NCI-H1048 (cell line): Measurements from ENCODE around the gene VTN.

ENCODE experiments used
- DNase-seq: peaks from one replicate; lab custom pipeline; 2025; lab: John Stamatoyannopoulos, UW

The VTN gene

GRCh38 chr17:28395426-28395825, 25.3 kb upstream of the VTN start:
- DNase-seq = no peak

GRCh38 chr17:28394337-28395116, 24.4 kb upstream of the VTN start:
- DNase-seq = no peak

GRCh38 chr17:28392491-28392890, 22.4 kb upstream of the VTN start:
- no peak for DNase-seq

DNA sequence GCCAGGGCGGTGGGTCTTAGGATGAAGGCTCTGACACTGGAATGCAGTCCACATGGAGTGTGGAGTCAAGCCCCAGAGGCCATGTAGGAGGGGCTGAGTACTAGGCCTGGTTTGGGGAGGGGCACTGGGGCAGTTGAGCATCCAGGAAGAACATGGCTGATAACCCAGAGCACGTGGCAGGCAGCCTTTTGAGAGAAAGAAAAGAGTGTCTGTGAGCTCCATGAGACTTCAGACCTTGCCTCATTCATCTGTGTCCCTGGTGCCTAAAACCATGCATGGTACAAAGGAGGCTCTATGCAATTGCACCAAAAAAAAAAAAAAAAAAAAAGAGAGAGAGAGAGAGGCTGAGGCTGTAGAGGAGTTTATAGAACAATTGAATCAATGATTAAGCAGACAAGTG, 21.3 kb upstream of the VTN start:
- no peak for DNase-seq

DNA sequence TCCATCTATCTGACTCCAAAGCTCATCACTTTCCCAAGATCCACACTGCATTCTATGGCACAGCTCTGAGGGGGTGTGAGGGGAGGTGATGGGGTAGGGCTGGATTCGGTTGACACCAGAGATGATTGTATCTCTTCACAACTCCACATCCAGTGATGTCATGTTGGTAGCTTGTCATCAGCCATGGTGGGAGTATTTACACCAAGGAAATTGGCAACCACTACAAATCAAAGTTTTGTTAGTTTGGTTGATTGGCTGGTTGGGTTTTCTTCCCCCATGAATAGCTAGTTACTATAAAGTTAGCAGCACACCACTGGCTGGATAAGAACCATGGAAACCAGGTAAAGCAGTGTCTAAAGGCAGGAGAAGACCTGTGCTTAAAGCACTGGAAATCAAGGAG, 20.9 kb upstream of the VTN start:
- no peak for DNase-seq

DNA sequence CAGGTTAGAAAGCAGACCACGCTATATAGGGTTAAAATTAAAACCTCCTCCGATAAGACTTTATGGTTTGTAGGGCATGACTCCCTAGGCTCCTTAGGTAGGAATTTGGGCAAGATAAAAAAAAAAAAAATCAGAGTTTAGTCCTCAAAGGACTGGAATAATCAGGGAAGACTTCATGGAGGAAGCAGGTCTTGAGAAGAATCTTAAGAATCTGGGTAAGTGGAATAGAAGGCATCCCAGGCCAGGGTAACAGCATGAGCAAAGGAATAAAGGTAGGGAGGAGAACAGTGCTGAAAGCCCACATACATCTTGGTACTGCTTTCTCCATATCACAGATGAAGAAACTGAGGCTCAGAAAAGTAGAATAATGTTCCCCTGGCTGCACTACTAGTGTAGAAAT, 20.5 kb upstream of the VTN start:
- no peak for DNase-seq

DNA sequence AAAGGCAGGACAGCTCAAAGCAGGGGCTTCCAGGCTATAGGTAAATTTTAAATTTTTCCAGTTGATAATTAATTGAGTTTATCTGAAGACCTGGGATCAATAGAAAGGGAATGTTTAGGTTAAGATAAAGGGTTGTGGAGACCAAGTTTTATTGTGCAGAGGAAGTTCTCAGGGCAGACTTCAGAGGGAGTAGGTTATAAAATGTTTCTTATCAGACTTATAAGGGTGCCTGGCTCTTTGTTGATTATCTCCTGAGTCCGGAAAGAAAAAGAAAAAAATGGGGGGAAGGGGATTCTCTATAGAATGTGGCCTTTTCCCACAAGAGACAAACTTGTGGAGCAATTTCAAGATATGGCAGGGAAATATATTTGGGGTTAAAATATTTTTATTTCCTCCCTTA, 20.0 kb upstream of the VTN start:
- no peak for DNase-seq

DNA sequence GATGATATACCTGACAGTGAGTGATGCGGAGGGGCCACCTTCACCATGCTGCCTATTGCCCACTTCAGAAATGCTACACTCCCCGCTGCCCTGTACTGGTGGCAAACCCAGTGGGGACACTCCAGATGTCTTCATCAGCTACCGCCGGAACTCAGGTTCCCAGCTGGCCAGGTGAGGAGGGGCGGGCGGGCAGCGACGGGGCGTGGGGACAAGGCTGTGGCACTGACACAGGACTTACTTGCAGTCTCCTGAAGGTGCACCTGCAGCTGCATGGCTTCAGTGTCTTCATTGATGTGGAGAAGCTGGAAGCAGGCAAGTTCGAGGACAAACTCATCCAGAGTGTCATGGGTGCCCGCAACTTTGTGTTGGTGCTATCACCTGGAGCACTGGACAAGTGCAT, 18.0 kb upstream of the VTN start:
- DNase-seq = no peak

GRCh38 chr17:28386391-28386790, 16.3 kb upstream of the VTN start:
- DNase-seq = no peak

GRCh38 chr17:28385406-28385805, 15.3 kb upstream of the VTN start:
- no peak for DNase-seq

- no peak for DNase-seq
Measured at GRCh38 chr17:28385037-28385400, 14.9 kb upstream of the VTN start.

GRCh38 chr17:28384281-28385036, 14.4 kb upstream of the VTN start:
- no peak for DNase-seq

- DNase-seq = no peak
Measured at GRCh38 chr17:28381141-28381825, 11.2 kb upstream of the VTN start.

DNA sequence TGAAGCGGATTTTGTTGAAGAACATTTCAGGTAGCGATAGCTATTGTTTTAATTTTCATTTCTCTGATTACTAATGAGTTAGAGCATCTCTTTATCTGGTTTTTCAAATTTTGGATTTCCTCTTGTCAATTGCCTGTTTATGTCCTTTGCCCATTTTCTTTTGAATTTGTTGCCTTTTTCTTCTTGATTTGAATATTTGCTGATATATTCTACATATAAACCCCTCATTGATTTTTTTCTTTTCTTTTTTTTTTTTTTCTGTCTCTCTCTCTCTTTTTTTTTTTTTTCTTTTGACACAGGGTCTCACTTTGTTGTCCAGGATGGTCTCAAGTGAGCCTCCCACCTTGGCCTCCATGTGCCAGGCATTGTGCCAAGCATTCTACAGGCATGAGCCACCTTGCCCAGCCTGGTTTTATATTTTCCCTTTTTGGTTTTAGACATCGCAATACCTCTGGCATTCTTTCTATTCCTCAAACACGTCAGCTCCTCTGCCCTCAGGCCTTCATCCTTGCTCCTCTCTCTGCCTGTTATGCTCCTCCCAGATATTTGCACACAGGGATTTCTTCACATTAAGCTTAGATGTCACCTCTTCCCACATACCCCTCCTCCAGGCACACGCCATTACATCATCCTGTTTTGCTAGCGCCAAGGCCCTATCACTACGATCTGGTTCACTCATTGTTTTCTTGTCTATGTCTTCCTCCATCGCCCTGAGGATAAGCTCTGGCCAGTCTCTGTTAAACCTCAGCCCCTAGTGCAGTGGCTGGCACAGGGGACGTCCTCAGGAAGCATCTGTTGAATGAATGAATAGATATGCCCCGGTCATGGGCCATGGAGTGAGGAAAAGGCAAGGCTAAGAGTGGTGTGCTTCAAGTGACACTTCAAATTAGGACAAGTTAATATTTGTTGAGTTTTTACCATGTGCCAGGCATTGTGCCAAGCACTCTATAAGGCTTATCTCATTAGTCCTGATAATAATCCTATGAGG, 10.0 kb upstream of the VTN start:
- no peak for DNase-seq

- DNase-seq = no peak
Measured at GRCh38 chr17:28372945-28373274, 2.8 kb upstream of the VTN start.

DNA sequence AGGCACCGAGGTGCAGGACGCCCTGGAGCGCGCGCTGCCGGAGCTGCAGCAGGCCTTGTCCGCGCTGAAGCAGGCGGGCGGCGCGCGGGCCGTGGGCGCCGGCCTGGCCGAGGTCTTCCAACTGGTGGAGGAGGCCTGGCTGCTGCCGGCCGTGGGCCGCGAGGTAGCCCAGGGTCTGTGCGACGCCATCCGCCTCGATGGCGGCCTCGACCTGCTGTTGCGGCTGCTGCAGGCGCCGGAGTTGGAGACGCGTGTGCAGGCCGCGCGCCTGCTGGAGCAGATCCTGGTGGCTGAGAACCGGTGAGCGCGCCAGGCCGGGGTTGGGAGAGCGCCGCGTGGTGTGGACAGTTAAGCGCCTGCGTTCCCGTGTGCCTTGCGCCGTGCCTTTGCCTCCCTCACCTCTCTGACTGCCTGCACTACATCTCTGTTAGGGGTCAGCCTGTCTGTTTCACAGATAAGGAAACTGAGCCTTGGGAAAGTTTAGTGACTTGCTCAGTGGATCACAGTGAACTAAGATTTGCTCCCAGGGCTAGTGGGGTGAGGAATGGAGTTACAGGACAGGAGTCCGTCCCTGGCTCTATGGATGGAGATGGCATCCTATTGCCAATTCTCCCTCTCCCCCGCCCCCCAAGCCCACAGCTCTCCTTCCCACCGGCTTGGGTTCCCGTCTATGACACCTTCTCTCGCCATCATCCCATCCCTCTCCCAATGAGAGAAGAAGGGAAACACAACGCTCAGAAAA, 2.3 kb upstream of the VTN start:
- no peak for DNase-seq

GRCh38 chr17:28371245-28372202, 1.4 kb upstream of the VTN start, which contains the start of gene SARM1:
Gene SARM1, plus strand, starts transcription at chr17:28371694. Its CDS starts 339 bp downstream, at chr17:28372033.
- peak; percentile 79 for DNase-seq

DNA sequence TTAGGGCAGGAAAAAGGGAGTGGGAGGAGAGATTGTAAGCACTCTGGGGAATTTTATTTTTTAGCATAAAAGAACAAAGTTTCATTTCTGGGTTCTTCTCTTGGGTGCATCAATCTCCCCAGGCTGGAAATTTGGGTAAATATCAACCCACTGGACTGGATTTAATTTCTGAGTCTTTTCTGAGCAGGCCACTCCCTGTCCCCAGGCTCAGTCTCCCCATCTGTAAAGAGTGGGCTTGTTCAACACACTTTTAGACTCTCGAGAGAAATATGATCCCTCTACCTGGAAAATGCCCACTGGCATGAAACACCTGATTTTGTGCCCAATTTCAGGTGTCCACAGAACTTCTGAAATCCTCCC, 617 bp upstream of the VTN start:
- no peak for DNase-seq

- DNase-seq = no peak
Measured at GRCh38 chr17:28369684-28370034, 448 bp downstream of the VTN start.
